ENCODE results near the gene C4BPA.

DNA sequence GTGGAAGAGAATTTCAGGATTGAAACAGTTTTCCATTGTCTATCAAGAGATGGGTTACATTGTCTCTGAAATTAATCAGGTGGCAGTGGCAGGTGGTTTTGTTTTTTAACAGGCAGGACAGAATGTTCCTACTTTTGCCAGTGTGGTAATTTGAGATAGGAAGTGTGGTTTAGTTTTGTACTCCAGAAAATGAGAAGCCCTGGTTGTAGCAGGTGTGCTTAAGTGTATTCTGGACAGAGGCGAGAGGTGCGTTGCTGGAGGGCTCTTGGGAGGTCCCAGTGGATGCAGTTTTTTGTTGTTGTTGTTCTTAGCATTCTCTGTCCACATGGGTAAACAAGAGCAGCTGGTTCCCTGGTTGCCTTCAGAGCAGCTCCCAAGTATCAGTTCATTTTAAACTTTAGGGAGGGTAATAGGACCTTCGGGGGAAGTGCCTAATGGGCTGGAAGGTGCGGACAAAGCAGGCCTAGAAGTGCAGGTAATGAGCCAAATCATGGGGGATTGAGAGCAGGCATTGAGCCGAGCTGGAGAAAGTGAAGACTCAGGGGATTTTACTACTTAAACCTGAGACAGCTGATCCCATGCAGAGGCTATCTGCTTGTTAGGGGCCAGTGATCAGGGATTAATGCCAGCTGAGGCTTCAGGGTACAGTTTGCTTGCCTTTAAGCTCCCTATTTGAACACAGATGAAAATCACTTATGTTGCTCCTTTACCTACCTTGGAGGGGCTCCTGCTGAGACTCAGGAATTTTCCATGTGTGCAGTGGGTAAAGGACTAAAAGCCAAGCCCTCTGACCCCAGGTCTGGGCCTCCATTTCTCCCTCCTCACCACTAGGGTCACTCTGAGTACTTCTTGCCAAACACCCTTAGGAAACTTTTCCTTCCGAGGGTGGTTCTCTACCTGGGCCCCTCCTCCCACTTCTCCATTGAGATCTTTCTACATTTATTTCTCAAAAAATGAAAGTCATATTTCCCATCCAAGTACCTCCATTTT, 44.9 kb upstream of the C4BPA start:
- TF ChIP-seq EGR1 (IDR thresholded peaks at IDR 0.05) (no peak), MAX (IDR thresholded peaks at IDR 0.05) (no peak), EP300 (IDR thresholded peaks at IDR 0.05; ENCODE audit: borderline replicate concordance) (no peak), CREB1 (IDR thresholded peaks at IDR 0.05; ENCODE audit: low read depth) (no peak), RAD21 (IDR thresholded peaks at IDR 0.05; ENCODE audit: low read depth) (no peak), FOXM1 (IDR thresholded peaks at IDR 0.05; ENCODE audit: borderline replicate concordance, low read depth) (no peak), TAF1 (IDR thresholded peaks at IDR 0.05; ENCODE audit: low read depth) (no peak), TEAD4 (IDR thresholded peaks at IDR 0.05) (no peak), USF1 (IDR thresholded peaks at IDR 0.05) (no peak), YY1 (IDR thresholded peaks at IDR 0.05; ENCODE audit: low read depth) (no peak), CEBPB (IDR thresholded peaks at IDR 0.05) (no peak)
- TF ChIP-seq, protein P1, sequence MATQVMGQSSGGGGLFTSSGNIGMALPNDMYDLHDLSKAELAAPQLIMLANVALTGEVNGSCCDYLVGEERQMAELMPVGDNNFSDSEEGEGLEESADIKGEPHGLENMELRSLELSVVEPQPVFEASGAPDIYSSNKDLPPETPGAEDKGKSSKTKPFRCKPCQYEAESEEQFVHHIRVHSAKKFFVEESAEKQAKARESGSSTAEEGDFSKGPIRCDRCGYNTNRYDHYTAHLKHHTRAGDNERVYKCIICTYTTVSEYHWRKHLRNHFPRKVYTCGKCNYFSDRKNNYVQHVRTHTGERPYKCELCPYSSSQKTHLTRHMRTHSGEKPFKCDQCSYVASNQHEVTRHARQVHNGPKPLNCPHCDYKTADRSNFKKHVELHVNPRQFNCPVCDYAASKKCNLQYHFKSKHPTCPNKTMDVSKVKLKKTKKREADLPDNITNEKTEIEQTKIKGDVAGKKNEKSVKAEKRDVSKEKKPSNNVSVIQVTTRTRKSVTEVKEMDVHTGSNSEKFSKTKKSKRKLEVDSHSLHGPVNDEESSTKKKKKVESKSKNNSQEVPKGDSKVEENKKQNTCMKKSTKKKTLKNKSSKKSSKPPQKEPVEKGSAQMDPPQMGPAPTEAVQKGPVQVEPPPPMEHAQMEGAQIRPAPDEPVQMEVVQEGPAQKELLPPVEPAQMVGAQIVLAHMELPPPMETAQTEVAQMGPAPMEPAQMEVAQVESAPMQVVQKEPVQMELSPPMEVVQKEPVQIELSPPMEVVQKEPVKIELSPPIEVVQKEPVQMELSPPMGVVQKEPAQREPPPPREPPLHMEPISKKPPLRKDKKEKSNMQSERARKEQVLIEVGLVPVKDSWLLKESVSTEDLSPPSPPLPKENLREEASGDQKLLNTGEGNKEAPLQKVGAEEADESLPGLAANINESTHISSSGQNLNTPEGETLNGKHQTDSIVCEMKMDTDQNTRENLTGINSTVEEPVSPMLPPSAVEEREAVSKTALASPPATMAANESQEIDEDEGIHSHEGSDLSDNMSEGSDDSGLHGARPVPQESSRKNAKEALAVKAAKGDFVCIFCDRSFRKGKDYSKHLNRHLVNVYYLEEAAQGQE (IDR thresholded peaks at IDR 0.05; ENCODE audit: low read depth), result no peak

Data from Ishikawa (cell line).